Common myeloid progenitor, CD34-positive (primary cell): ENCODE results near the gene KLHL4.

Experiments used
- CTCF ChIA-PET: fragments of 350-600 bp; sonication (Branson Sonifier 250); formaldehyde crosslinking; loops from one replicate; lab custom pipeline; 2021; ENCODE audit warnings: antibody characterized with exemption; lab: Charles Lee
- POLR2A ChIA-PET: fragments of 350-600 bp; sonication (Branson Sonifier 250); formaldehyde crosslinking; loops from one replicate; lab custom pipeline; 2021; ENCODE audit warnings: antibody characterized with exemption; lab: Charles Lee
- DNase-seq, 3 donors: peaks; one replicate each; pipeline versions ENCODE4 v3.0.0 to v3.0.0-alpha.2; 2013
- H3K27ac ChIP-seq, 2 experiments: 1 replicate in 1 of 2; 2 replicates in 1 of 2; pipeline ENCODE4 v1.7.0; 2013; ENCODE audit warnings: inconsistent platforms in 2 of 2, low read length in 2 of 2, mild to moderate bottlenecking in 2 of 2, low read depth in 1 of 2, moderate library complexity in 1 of 2; ENCODE audit not compliant: severe bottlenecking in 2 of 2, insufficient read depth in 1 of 2, poor library complexity in 1 of 2
- H3K27me3 ChIP-seq, 5 experiments: replicated peaks in 2 of 5; 1 replicate in 3 of 5; 2 replicates in 2 of 5; pipeline versions ENCODE4 v1.6.1 to v1.7.0; 2013; ENCODE audit warnings: low read length in 4 of 5, mild to moderate bottlenecking in 2 of 5, moderate library complexity in 2 of 5, inconsistent platforms in 1 of 5; ENCODE audit not compliant: insufficient read depth in 5 of 5, control insufficient read depth in 4 of 5
- H3K36me3 ChIP-seq, 4 experiments: 1 replicate in 2 of 4; 2 replicates in 2 of 4; pipeline versions ENCODE4 v1.6.1 to v1.7.0; 2013; ENCODE audit warnings: low read length in 3 of 4, control low read depth in 1 of 4, mild to moderate bottlenecking in 1 of 4; ENCODE audit not compliant: control insufficient read depth in 4 of 4, insufficient read depth in 4 of 4
- H3K4me1 ChIP-seq, 4 experiments: 1 replicate in 3 of 4; 2 replicates in 1 of 4; pipeline versions ENCODE4 v1.6.1 to v1.7.1; 2013; ENCODE audit warnings: low read length in 3 of 4, mild to moderate bottlenecking in 3 of 4, control low read depth in 1 of 4, inconsistent platforms in 1 of 4, moderate library complexity in 1 of 4; ENCODE audit not compliant: control insufficient read depth in 4 of 4, insufficient read depth in 4 of 4; ENCODE audit errors: control extremely low read depth in 1 of 4
- H3K4me3 ChIP-seq, 7 experiments: 1 replicate in 4 of 7; 2 replicates in 3 of 7; pipeline versions ENCODE4 v1.5.1 to v1.7.0; 2013; ENCODE audit warnings: mild to moderate bottlenecking in 7 of 7, low read length in 6 of 7, moderate library complexity in 6 of 7, inconsistent platforms in 2 of 7, low read depth in 2 of 7, control low read depth in 1 of 7; ENCODE audit not compliant: insufficient read depth in 4 of 7, control insufficient read depth in 1 of 7; ENCODE audit errors: extremely low read depth in 1 of 7
- H3K9me3 ChIP-seq, 5 experiments: 1 replicate in 4 of 5; 2 replicates in 1 of 5; pipeline versions ENCODE4 v1.6.1 to v1.7.1; 2013; ENCODE audit warnings: low read length in 4 of 5, mild to moderate bottlenecking in 2 of 5, inconsistent platforms in 1 of 5, low read depth in 1 of 5, moderate library complexity in 1 of 5; ENCODE audit not compliant: control insufficient read depth in 4 of 5, insufficient read depth in 2 of 5; ENCODE audit errors: control extremely low read depth in 1 of 5
- WGBS: methylation state at CpG from one replicate; pipeline ENCODE4 v1.1.5; 2013; ENCODE audit not compliant: insufficient coverage; 5-methylcytosine and 5-hydroxymethylcytosine counted together

Gene KLHL4

GRCh38 chrX:87518504-87518903 lies 902 bp downstream of the KLHL4 start:
- no CpG with 5 or more reads among the region's 6 CpGs for WGBS
- no peak overlapping the region for H3K27ac ChIP-seq
- H3K9me3 ChIP-seq = no peaks in the 10 kb centered on the region
- H3K36me3 ChIP-seq = no peaks in the 10 kb centered on the region
- ChIA-PET POLR2A (no interaction called here), CTCF (no interaction called here)
- no peaks in the 10 kb centered on the region for H3K4me1 ChIP-seq
- no peak for DNase-seq
- H3K27me3 ChIP-seq = peaks cover 0 to 9% (median 0%) of the 10 kb centered on the region in 5 experiments
- no peak overlapping the region for H3K4me3 ChIP-seq

- no peaks in the 10 kb centered on the region for H3K27me3 ChIP-seq
- H3K4me3 ChIP-seq = no peak overlapping the region
- no peaks in the 10 kb centered on the region for H3K4me1 ChIP-seq
- POLR2A ChIA-PET = no interaction called here
- H3K36me3 ChIP-seq = no peaks in the 10 kb centered on the region
- no peak overlapping the region for H3K27ac ChIP-seq
- DNase-seq = no peak
- CTCF ChIA-PET = no interaction called here
- H3K9me3 ChIP-seq = no peaks in the 10 kb centered on the region
- 71% methylated on average over 1 of the region's 2 CpGs for WGBS
Observed at GRCh38 chrX:87525771-87526229, 8.2 kb downstream of the KLHL4 start.

GRCh38 chrX:87526281-87526680 lies 8.7 kb downstream of the KLHL4 start:
- no peaks in the 10 kb centered on the region for H3K4me1 ChIP-seq
- H3K27me3 ChIP-seq = no peaks in the 10 kb centered on the region
- no peaks in the 10 kb centered on the region for H3K36me3 ChIP-seq
- 100% methylated on average over 1 of the region's 2 CpGs for WGBS
- ChIA-PET POLR2A (no interaction called here), CTCF (no interaction called here)
- no peaks in the 10 kb centered on the region for H3K9me3 ChIP-seq
- no peak overlapping the region for H3K27ac ChIP-seq
- DNase-seq = no peak
- no peak overlapping the region for H3K4me3 ChIP-seq

GRCh38 chrX:87528487-87528886 lies 10.9 kb downstream of the KLHL4 start:
- Histone ChIP-seq H3K27ac (no peak overlapping the region), H3K9me3 (no peaks in the 10 kb centered on the region), H3K36me3 (no peaks in the 10 kb centered on the region), H3K4me1 (no peaks in the 10 kb centered on the region), H3K27me3 (no peaks in the 10 kb centered on the region), H3K4me3 (no peak overlapping the region)
- ChIA-PET POLR2A (no interaction called here), CTCF (no interaction called here)
- 83% methylated on average over 7 of the region's 10 CpGs for WGBS
- DNase-seq = no peak

GRCh38 chrX:87571964-87572363 lies 54.4 kb downstream of the KLHL4 start:
- DNase-seq = no peak
- no CpG with 5 or more reads among the region's 1 CpG for WGBS
- Histone ChIP-seq H3K9me3 (no peaks in the 10 kb centered on the region), H3K36me3 (no peaks in the 10 kb centered on the region), H3K27me3 (no peaks in the 10 kb centered on the region), H3K27ac (no peak overlapping the region), H3K4me3 (no peak overlapping the region), H3K4me1 (no peaks in the 10 kb centered on the region)
- CTCF ChIA-PET = no interaction called here
- POLR2A ChIA-PET = no interaction called here

- Histone ChIP-seq H3K4me3 (no peak overlapping the region), H3K9me3 (no peaks in the 10 kb centered on the region), H3K27me3 (no peaks in the 10 kb centered on the region), H3K27ac (no peak overlapping the region), H3K4me1 (no peaks in the 10 kb centered on the region), H3K36me3 (no peaks in the 10 kb centered on the region)
- WGBS = 68% methylated on average over 2 of the region's 3 CpGs
- POLR2A ChIA-PET = no interaction called here
- CTCF ChIA-PET = no interaction called here
- DNase-seq = no peak
Observed at GRCh38 chrX:87572901-87573300, 55.3 kb downstream of the KLHL4 start.

GRCh38 chrX:87578978-87579377 lies 61.4 kb downstream of the KLHL4 start:
- no peaks in the 10 kb centered on the region for H3K36me3 ChIP-seq
- POLR2A ChIA-PET = no interaction called here
- DNase-seq = no peak
- no CpG with 5 or more reads among the region's 1 CpG for WGBS
- no peaks in the 10 kb centered on the region for H3K4me1 ChIP-seq
- CTCF ChIA-PET = no interaction called here
- H3K9me3 ChIP-seq = no peaks in the 10 kb centered on the region
- no peak overlapping the region for H3K4me3 ChIP-seq
- peaks cover 0 to 2% (median 0%) of the 10 kb centered on the region in 5 experiments for H3K27me3 ChIP-seq
- no peak overlapping the region for H3K27ac ChIP-seq
